Fibroblast of villous mesenchyme (primary cell): Measurements from ENCODE around the gene BBLN. TPM values are rescaled to one million over a fixed set of nuclear protein-coding genes. Genes with fewer than 3 reads are reported as not detected.
"Not testable (repeated sequence)": the region's sequence is repeated elsewhere in the genome, so short reads cannot be mapped to it uniquely, and the experiment has no call there.

Source experiments
- DNase-seq: peaks from one replicate; pipeline ENCODE4 v3.0.0-alpha.2; 2010; ENCODE audit warnings: low read depth
- H3K4me3 ChIP-seq: 2 replicates; pipeline ENCODE4 v1.5.1; 2011; ENCODE audit warnings: low read depth, mild to moderate bottlenecking, low read length
- CTCF ChIP-seq: IDR thresholded peaks from 2 replicates; pipeline ENCODE4 v1.5.1; 2012; ENCODE audit warnings: low read depth, mild to moderate bottlenecking, low read length; ENCODE audit not compliant: insufficient read depth
- total RNA-seq: library from RNA; depleted of rRNA; stranded (reverse); fragments of >200 nt; gene quantifications from 2 replicates; pipeline ENCODE4 v1.2.3, GENCODE V29; 2012

Gene BBLN
- total RNA-seq, 1 donor = 19.4 TPM

DNA sequence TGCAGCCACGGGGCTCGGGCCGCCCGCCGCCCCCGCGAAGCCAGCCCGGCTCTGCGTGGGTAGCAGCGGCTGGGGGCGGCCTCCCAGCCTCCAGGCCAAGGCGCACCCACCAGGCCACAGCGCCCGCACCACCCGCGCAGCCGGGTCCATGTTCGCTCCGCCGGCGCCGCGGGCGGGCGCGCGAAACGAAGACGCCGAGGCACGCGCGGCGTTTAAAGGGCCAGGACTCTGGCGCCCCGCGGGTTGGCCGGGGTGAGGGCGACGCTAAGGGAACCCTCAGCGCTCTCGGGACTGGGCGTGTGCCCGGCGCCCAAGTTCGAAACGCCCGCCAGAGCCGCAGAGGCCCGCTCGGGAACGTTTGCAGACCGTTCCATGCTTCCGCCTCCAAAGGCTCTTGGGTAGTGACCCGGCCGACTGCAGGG, 32.5 kb upstream of the BBLN start, which contains the start of gene PTGES2:
TSS of gene PTGES2 (minus strand) at position 162 of the 422 bp plus-strand sequence. CDS start at position 150, 12 bp downstream.
- no peak for TF ChIP-seq CTCF
- DNase-seq = peak; percentile 84
- peak within 1 kb of the TSS; percentile 96 for H3K4me3 ChIP-seq

- no peak for TF ChIP-seq CTCF
- peak overlapping the region; percentile 96 for H3K4me3 ChIP-seq
- DNase-seq = peak; percentile 91
Measured at GRCh38 chr9:128127990-128128835, 31.9 kb upstream of the BBLN start.

- peak overlapping the region; percentile 96 for H3K4me3 ChIP-seq
- no peak for TF ChIP-seq CTCF
- DNase-seq = no peak
Measured at GRCh38 chr9:128128836-128129590, 31.1 kb upstream of the BBLN start.

GRCh38 chr9:128129976-128130590, 30.0 kb upstream of the BBLN start:
- DNase-seq, H3K4me3 ChIP-seq: not testable (repeated sequence)
- TF ChIP-seq CTCF = peak; percentile 26

DNA sequence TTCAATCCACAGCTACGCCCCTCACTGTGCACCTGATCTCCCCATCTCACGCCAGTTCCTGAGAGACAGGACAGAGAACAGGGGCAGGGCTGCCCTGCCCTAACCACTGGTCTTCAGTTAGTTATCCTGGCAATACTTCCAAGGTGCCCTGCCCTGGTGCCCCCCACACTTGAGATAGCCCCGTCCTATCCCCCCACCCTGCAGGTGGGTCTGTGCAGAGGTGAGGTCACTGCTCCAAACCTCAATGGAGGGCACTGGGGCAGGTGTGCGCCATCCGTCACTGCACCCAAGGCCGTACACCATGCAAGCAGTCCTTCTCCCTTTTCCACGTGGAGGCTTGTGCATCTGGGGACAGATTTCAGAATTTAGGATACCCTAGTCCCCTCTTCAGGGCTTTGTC, 29.4 kb upstream of the BBLN start:
- not testable (repeated sequence) for DNase-seq, H3K4me3 ChIP-seq

DNA sequence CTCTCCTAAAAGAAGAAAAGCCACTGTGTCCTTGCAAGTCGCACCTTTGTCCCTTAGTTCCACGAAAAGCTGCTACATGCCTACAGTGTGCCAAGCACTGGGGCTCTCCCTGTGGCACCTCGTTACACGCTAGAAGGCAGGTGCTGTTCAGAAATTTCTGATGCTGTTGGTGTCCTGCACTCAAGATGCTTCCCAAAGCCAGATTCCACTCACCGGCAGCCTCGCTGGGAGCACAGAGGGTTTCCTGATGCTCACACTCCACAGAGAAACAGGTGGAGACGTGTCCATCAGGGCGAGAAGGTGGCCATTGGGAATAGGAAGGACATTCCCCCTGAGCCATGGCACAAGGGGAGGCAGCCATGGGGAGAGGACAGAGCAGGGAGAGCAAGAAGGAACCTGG, 28.7 kb upstream of the BBLN start:
- not testable (repeated sequence) for DNase-seq, H3K4me3 ChIP-seq

DNA sequence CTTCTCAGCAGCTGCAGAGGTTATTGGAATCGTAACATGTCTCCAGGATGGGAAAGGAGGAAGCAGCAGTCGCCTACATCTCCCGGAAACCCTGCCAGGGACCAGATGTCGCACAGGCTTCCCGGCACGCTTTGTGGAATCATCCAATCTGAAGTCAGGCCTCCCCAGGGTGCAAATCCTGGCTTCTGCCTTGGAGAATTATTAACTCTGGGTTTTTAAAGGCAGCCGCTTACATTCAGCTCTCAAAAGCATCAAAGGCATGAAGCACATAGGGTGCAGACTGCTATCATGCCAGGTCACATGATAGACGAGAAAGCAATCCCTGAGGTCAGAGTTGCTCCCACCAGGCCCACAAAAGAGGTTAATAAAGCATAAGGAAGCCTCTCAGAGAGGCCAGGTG, 27.9 kb upstream of the BBLN start:
- H3K4me3 ChIP-seq, DNase-seq: not testable (repeated sequence)

GRCh38 chr9:128135561-128135960, 24.5 kb upstream of the BBLN start:
- DNase-seq, H3K4me3 ChIP-seq: not testable (repeated sequence)
